Measurements from ENCODE around the gene RAPGEF5.

RAPGEF5 gene

GRCh38 chr7:22375359-22376048 is 18.6 kb upstream of the RAPGEF5 start:
- no peak for DNase-seq

GRCh38 chr7:22373911-22374310 is 17.0 kb upstream of the RAPGEF5 start:
- no peak for DNase-seq

GRCh38 chr7:22373388-22373787 is 16.4 kb upstream of the RAPGEF5 start:
- no peak for DNase-seq

DNA sequence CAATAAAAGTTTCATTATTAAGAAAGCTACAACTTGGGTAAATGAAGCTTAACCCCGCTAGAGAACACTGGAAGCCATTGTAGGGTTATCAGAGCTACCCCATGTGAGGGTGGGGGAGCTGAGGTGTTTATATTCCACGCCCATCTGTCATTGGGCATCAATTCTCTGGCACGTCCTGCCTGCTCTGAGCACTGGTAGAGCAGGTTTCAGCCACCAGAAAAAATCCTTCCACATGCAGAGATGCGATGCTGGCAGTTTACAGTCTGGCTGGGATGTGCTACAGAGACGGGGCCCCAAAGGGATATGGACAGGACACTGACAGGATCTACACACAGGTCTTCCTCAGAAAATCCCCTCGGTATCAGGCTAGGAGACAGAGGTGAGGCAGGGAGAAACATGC is 15.9 kb upstream of the RAPGEF5 start:
- no peak for DNase-seq

DNA sequence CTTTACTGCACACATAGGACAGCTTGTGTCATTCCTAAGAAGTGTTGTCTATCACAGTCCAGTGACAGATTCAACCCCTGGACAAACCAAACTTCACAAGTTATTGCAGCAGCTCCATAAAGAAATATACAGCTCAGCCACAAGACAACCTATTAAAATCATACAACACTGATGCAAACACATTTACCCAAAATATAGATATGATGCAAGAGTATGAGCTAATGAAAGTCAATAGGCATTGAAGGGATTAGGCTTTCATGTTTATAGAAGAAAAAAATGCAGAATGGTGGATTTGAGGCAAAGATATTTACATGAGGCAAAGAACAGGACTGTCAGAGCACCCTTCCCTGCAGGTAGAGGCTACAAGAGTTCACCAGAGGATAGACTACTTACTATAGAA is 14.9 kb upstream of the RAPGEF5 start:
- no peak for DNase-seq

GRCh38 chr7:22364900-22365299 is 7.9 kb upstream of the RAPGEF5 start:
- no peak for DNase-seq

GRCh38 chr7:22363756-22364422 is 6.9 kb upstream of the RAPGEF5 start:
- no peak for DNase-seq

- no peak for DNase-seq
Measured at GRCh38 chr7:22361795-22362194, 4.8 kb upstream of the RAPGEF5 start.

DNA sequence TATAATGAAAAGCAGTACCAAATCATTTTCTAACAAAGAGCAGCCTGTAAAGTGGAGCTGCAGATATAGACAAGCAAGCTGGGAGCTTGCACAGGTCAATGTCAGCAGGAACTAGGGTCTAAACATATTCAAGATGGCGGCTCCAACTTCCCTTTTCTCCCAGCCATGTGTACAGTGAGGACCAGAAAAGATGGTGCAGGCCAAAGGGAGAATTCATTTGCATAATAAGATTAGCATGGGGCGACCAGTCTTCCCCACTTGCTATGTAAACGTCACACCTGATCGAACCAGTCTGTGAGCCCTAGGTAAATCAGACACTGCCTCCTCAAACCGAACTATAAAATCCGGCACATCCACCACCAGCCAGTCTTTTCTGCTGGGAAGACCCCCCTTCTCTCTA is 4.4 kb upstream of the RAPGEF5 start:
- DNase-seq: no peak

DNA sequence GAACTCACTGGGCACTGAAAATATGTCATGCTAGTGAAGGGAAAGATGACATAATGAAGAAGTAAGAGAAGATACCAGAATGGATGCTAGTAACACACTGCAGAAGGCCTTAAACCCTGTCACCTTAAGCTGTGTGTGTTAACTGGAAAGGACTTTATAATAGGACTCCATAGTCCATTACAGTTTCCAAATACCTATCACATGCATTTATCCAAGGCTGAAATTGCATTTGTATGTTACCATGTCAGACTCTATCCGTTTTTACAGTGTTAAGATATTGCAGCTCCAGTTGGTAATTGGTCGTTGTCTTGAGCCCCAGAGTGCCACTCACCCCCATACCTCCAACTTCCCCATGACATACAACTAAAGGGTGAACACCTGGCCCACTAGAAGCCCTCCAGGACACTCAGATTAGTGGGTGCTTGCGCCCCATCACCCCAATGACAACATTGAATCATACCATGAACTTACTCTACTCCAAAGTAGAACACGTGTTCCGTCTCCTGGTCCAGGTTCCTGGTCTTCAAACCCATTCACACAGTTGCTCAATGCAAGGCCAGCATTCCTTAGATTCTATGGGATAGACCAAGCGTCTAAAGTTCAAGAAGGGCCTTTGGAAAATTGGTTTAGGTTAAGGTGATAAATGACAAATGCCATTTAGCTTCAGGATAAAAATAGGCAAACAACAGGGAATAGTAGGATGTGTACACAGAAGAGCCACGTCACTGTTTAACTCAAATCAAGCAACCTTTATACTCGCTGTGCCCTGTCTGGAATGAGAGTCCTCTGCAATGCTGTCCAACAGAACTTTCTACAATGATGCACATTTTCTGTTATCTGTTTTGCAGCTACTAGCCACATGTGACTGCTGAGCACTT is 2.1 kb upstream of the RAPGEF5 start:
- DNase-seq: no peak

GRCh38 chr7:22357311-22358175 is 589 bp upstream of the RAPGEF5 start:
- DNase-seq: no peak

- no peak for DNase-seq
Measured at GRCh38 chr7:22356010-22356691, 803 bp downstream of the RAPGEF5 start.

DNA sequence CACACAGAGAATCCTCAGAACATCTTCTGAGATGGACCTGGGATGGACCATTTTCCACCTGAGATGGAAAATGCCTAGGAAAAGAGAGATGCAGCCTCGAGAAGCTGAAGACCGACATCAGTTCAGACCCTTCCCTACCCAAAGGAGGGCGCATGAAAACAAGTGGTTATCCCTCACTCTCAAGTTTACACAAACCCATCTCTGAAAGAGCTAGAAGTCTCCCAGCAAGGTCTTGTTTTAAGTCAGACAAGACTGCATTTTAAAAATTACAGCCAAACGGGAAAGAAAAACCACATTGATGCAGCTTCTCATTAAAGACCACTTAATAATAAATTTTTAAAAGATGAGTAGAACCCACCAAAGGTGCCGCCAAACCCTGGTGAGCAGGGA is 1.3 kb downstream of the RAPGEF5 start:
- no peak for DNase-seq

- no peak for DNase-seq
Measured at GRCh38 chr7:22354462-22354861, 2.5 kb downstream of the RAPGEF5 start.

GRCh38 chr7:22352887-22353286 is 4.1 kb downstream of the RAPGEF5 start:
- DNase-seq: no peak

GRCh38 chr7:22351878-22352277 is 5.1 kb downstream of the RAPGEF5 start:
- DNase-seq: no peak

DNA sequence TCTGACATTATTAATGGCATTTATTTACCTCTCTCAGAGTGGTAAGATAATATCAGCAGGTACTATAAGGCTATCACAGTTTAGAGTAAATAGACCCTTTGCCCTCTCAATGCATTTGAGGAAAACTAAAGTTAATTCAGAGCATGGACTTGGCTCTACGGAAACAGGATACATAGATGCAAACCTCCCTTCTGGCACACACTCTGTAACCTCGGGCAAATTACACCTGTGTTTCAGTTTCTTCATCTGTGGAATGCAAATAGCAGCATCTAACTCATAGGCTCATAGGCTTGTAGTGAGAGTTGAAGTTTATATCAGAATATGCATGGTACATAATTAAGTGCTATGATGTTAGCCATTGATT is 5.6 kb downstream of the RAPGEF5 start:
- DNase-seq: no peak

DNA sequence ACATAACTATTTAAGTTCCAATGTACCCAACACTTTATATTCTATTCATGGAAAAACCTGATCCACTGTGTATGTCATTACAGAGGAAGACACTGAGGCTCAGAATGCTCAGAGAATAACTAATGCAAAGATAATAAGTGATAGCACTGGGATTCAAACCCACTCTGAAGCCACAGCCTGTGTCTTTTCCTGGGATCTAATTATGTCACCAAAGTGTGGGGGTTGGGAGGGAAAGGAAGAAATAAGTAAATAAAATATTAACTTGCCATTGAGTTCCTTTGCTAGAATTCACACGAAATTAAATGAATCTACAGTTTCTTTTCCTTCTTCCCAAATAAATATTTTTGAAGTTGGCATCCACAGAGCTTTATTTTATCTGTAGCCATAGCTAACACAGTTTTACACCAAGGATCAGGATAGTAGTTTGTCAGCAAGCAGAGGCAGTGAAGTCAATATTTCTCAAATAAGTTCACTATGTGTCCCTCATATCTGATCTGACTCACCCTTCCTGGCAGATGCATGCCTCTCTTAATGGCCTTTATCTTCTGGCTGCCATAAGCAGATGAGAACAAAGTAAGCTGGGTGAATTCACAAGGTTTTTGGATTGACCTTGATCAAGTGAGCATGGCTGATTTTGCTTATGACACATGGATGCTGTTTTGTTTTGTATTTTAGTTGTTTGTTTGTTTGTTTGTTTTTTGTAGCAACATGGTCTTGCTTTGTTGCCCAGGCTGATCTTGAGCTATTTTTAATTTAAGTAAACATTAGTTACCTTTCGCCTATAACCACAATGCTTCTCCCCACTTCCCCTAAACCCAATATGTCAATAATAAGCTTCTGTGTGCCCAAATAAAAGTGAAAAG is 6.3 kb downstream of the RAPGEF5 start:
- DNase-seq: no peak

- no peak for DNase-seq
Measured at GRCh38 chr7:22348379-22348778, 8.6 kb downstream of the RAPGEF5 start.

- no peak for DNase-seq
Measured at GRCh38 chr7:22346383-22347107, 10.4 kb downstream of the RAPGEF5 start.

DNA sequence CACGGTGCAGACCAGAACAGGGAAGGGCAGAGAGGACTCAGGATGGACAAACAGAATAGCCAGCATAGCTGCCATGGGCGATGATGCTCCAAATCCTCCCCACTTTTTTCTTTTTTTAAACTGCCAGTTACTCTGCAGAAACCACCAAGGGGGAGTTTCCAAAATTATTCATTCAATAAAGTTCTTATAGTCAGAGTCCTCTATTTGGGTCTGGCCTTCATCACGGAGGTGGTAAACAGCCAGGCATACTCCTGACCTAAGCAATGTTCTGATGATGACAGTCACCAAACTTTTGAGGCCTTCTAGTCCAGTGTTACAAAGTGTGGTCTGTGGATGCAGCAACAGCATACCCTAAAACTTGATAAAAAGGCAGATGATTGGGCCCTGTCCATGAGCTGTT is 12.3 kb downstream of the RAPGEF5 start:
- DNase-seq: no peak

Measured in SIG-M5 (cell line).